ENCODE measurements around the gene RXRB. TPM values are rescaled to one million over a fixed set of nuclear protein-coding genes. Genes with fewer than 3 reads are reported as not detected.

RXRB gene
- total RNA-seq, 4 donors from 2014 or later, result 17.3 to 27.7 (median 24.8) TPM

- no peak for TF ChIP-seq CTCF (IDR thresholded peaks at IDR 0.05; ENCODE audit: low read depth)
Observed at GRCh38 chr6:33171880-33172687, 28.4 kb downstream of the RXRB start.

GRCh38 chr6:33171016-33171879 is 29.2 kb downstream of the RXRB start:
- no peak for TF ChIP-seq CTCF (IDR thresholded peaks at IDR 0.05; ENCODE audit: low read depth)

GRCh38 chr6:33170176-33171015 is 30.1 kb downstream of the RXRB start:
- no peak for TF ChIP-seq CTCF (IDR thresholded peaks at IDR 0.05; ENCODE audit: low read depth)

- no peak for TF ChIP-seq CTCF (IDR thresholded peaks at IDR 0.05; ENCODE audit: low read depth)
Observed at GRCh38 chr6:33169291-33170175, 30.9 kb downstream of the RXRB start.

GRCh38 chr6:33168639-33169038 is 31.8 kb downstream of the RXRB start:
- no peak for TF ChIP-seq CTCF (IDR thresholded peaks at IDR 0.05; ENCODE audit: low read depth)

- TF ChIP-seq CTCF (IDR thresholded peaks at IDR 0.05; ENCODE audit: low read depth), result no peak
Observed at GRCh38 chr6:33168284-33168601, 32.2 kb downstream of the RXRB start.
